ENCODE results near the gene CKB.

- TF ChIP-seq, protein P1, sequence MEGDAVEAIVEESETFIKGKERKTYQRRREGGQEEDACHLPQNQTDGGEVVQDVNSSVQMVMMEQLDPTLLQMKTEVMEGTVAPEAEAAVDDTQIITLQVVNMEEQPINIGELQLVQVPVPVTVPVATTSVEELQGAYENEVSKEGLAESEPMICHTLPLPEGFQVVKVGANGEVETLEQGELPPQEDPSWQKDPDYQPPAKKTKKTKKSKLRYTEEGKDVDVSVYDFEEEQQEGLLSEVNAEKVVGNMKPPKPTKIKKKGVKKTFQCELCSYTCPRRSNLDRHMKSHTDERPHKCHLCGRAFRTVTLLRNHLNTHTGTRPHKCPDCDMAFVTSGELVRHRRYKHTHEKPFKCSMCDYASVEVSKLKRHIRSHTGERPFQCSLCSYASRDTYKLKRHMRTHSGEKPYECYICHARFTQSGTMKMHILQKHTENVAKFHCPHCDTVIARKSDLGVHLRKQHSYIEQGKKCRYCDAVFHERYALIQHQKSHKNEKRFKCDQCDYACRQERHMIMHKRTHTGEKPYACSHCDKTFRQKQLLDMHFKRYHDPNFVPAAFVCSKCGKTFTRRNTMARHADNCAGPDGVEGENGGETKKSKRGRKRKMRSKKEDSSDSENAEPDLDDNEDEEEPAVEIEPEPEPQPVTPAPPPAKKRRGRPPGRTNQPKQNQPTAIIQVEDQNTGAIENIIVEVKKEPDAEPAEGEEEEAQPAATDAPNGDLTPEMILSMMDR (IDR thresholded peaks at IDR 0.05): no peak
- no peak for TF ChIP-seq POLR2A (IDR thresholded peaks at IDR 0.05)
Measured at GRCh38 chr14:103480595-103480994, 42.0 kb downstream of the CKB start.
